ENCODE measurements around the gene PRKN.

DNA sequence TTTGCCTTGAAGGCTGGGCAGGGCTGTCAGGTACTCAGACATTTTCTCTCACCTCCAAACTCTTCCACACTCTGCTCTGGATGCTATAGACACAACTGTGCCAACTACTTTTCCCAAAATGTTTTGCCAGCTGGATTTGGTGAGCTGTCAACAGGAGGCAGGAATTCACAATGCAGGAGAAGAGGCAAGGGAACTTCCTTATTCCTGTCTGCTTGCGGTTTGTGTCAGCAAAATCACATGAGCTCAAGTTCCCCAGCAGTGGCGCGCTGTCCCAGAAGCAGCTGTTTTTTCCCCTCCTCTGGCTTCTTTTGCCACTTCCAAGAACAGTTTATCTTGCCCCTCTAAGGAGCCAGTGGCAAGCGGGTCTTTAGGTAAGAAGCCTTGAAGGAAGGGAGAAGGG lies 608.2 kb downstream of the PRKN start:
- TF ChIP-seq, protein P1, sequence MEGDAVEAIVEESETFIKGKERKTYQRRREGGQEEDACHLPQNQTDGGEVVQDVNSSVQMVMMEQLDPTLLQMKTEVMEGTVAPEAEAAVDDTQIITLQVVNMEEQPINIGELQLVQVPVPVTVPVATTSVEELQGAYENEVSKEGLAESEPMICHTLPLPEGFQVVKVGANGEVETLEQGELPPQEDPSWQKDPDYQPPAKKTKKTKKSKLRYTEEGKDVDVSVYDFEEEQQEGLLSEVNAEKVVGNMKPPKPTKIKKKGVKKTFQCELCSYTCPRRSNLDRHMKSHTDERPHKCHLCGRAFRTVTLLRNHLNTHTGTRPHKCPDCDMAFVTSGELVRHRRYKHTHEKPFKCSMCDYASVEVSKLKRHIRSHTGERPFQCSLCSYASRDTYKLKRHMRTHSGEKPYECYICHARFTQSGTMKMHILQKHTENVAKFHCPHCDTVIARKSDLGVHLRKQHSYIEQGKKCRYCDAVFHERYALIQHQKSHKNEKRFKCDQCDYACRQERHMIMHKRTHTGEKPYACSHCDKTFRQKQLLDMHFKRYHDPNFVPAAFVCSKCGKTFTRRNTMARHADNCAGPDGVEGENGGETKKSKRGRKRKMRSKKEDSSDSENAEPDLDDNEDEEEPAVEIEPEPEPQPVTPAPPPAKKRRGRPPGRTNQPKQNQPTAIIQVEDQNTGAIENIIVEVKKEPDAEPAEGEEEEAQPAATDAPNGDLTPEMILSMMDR (conservative IDR thresholded peaks at IDR 0.05; ENCODE audit: low read depth, low read length) = no peak
- TF ChIP-seq EZH2 (IDR thresholded peaks at IDR 0.05; ENCODE audit: borderline replicate concordance, low read depth, low read length, poor library complexity, severe bottlenecking) = no peak

Data from A673 (cell line).